ENCODE results near the gene WASHC4. TPM values are rescaled to one million over a fixed set of nuclear protein-coding genes. Genes with fewer than 3 reads are reported as not detected.

Gene WASHC4
- total and polyA plus RNA-seq, 8 donors: 6.1 to 128 (median 27.8) TPM

DNA sequence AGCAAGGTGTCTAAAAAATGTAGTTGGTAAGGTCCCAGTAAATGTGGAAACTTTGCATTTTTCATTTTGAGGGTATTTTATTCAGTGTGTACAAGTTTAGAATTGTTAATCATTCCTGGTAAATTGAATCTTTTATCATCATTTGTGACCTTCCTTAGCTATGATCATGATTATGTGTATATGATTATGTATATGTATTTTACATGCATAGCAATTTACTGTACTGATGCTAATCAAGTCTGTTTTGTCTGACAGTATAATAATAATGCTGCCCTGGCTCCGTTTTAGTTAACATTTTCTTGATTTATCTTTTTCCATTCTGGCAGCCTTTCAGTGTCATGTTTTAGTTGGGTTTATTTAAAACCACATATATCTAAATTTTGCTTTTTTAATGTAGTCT lies 9.4 kb downstream of the WASHC4 start:
- DNase-seq: no peak
- Histone ChIP-seq H3K36me3 (peaks cover 41 to 88% (median 86%) of the 10 kb centered on the region in 4 donors), H3K27me3 (no peaks in the 10 kb centered on the region), H3K27ac (no peak overlapping the region), H3K4me1 (peaks cover 0 to 20% (median 6%) of the 10 kb centered on the region in 4 donors), H3K9me3 (no peaks in the 10 kb centered on the region), H3K4me3 (no peak overlapping the region)
- 76 to 87% (median 80%) methylated on average over 1 of the region's 1 CpG for WGBS, 5 donors
- TF ChIP-seq POLR2A (IDR thresholded peaks at IDR 0.05): no peak
- TF ChIP-seq EP300 (IDR thresholded peaks at IDR 0.05): no peak
- TF ChIP-seq POLR2AphosphoS5 (IDR thresholded peaks at IDR 0.05): no peak
- TF ChIP-seq, protein P1, sequence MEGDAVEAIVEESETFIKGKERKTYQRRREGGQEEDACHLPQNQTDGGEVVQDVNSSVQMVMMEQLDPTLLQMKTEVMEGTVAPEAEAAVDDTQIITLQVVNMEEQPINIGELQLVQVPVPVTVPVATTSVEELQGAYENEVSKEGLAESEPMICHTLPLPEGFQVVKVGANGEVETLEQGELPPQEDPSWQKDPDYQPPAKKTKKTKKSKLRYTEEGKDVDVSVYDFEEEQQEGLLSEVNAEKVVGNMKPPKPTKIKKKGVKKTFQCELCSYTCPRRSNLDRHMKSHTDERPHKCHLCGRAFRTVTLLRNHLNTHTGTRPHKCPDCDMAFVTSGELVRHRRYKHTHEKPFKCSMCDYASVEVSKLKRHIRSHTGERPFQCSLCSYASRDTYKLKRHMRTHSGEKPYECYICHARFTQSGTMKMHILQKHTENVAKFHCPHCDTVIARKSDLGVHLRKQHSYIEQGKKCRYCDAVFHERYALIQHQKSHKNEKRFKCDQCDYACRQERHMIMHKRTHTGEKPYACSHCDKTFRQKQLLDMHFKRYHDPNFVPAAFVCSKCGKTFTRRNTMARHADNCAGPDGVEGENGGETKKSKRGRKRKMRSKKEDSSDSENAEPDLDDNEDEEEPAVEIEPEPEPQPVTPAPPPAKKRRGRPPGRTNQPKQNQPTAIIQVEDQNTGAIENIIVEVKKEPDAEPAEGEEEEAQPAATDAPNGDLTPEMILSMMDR (IDR thresholded peaks at IDR 0.05): no peak
- intact Hi-C loops (cut with DNase I; ENCODE audit: low total_unique reads): no loop called here

DNA sequence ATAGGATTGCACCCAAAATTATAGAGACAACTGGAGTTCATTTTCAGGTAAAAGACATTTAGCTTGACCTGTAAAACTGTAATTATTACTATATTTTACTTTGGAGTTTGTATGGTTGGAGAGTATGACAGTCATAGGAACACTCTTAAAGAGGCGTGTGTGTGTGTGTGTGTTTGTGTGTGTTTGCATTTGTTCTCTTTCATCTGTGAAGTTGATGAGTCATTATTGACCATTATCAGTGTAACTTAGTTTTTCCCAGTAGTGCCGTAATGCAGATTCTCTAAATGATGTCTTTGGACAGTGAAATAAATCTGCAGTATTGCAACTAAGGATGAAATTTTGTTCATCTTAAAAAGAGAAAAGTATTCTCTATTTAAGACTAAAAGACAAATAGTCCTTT lies 13.0 kb downstream of the WASHC4 start:
- no peak for TF ChIP-seq POLR2A (IDR thresholded peaks at IDR 0.05)
- TF ChIP-seq, protein P1 (IDR thresholded peaks at IDR 0.05): no peak
- no peak for TF ChIP-seq POLR2AphosphoS5 (IDR thresholded peaks at IDR 0.05)
- TF ChIP-seq EP300 (IDR thresholded peaks at IDR 0.05): no peak
- intact Hi-C loops (cut with DNase I; ENCODE audit: low total_unique reads): no loop called here
- Histone ChIP-seq H3K9me3 (no peaks in the 10 kb centered on the region), H3K27ac (no peak overlapping the region), H3K4me3 (no peak overlapping the region), H3K4me1 (no peaks in the 10 kb centered on the region), H3K27me3 (no peaks in the 10 kb centered on the region), H3K36me3 (peaks cover 56 to 100% (median 100%) of the 10 kb centered on the region in 4 donors)
- no peak for DNase-seq
- 72 to 86% (median 77%) methylated on average over 2 of the region's 2 CpGs for WGBS, 5 donors

DNA sequence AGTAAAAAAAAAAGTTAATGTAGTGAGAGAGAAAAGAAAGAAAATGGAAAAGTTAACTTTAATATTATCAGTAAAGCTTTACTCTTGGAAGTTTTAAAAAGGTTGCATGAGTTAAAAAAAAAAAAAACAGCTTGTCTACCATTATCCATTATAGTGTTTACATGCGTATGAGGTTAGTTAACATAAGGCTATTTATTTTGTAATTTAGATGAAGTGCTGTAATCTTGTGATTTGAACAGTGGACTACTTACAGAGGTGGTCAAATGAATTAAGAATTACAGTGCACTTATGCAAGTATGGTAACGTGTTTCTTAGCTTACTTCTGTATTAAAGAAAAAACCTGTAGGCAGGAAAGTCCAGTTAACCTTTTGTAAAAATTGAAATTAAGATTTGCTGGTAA lies 30.7 kb downstream of the WASHC4 start:
- no peak overlapping the region for H3K27ac ChIP-seq

DNA sequence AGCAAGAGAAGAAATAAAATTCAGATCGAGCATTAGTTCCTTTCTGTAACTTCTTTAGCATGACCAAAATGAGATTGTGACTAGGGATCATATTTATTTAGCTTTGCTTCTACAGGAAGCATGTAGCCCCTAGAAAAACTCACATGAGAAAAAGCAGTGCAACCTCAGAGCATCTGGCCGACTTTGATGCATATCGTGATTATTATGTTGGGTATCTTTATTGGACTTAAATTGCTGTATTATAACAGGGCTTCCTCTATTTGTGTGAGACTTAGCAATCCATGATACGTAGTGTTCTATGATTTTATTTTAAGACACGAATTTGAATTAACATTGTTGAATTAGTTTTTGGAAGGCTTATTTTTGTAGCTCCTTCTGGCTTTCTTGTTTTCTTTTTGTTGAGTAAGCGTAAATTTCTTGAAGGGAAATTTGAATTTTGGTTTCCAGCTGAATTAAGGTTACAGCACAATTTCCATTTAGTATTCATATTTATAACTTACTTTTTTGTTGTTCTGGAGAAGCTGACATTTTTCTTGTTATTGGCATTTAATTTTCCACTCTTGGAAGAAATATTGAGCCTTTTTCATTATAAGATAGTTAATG lies 33.9 kb downstream of the WASHC4 start:
- TF ChIP-seq POLR2AphosphoS5 (IDR thresholded peaks at IDR 0.05) (no peak), POLR2A (IDR thresholded peaks at IDR 0.05) (no peak), EP300 (IDR thresholded peaks at IDR 0.05) (no peak)
- TF ChIP-seq, protein P1 (IDR thresholded peaks at IDR 0.05): no peak
- 90 to 95% (median 92%) methylated on average over 6 of the region's 6 CpGs for WGBS, 5 donors
- no peak for DNase-seq
- Histone ChIP-seq H3K27me3 (no peaks in the 10 kb centered on the region), H3K36me3 (peaks cover 28 to 96% (median 78%) of the 10 kb centered on the region in 4 donors), H3K27ac (no peak overlapping the region), H3K4me3 (no peak overlapping the region), H3K4me1 (peaks cover 0 to 7% (median 0%) of the 10 kb centered on the region in 4 donors), H3K9me3 (no peaks in the 10 kb centered on the region)
- intact Hi-C loops (cut with DNase I; ENCODE audit: low total_unique reads): no loop called here

More for the DNA sequence above, 30.7 kb downstream of the WASHC4 start:
- Histone ChIP-seq H3K36me3 (peaks cover 28 to 95% (median 81%) of the 10 kb centered on the region in 4 donors), H3K9me3 (no peaks in the 10 kb centered on the region), H3K4me3 (no peak overlapping the region), H3K27me3 (no peaks in the 10 kb centered on the region), H3K4me1 (peaks cover 0 to 7% (median 0%) of the 10 kb centered on the region in 4 donors)
- 45 to 78% (median 60%) methylated on average over 2 of the region's 2 CpGs for WGBS, 5 donors
- no peak for DNase-seq
- TF ChIP-seq, protein P1 (IDR thresholded peaks at IDR 0.05): no peak
- TF ChIP-seq POLR2A (IDR thresholded peaks at IDR 0.05) (no peak), POLR2AphosphoS5 (IDR thresholded peaks at IDR 0.05) (no peak), EP300 (IDR thresholded peaks at IDR 0.05) (no peak)
- intact Hi-C loops (cut with DNase I; ENCODE audit: low total_unique reads): no loop called here
